DND-41 (cell line): ENCODE measurements around the gene KIAA1549.

ENCODE experiments used
- CTCF ChIP-seq: IDR thresholded peaks from 2 replicates; pipeline ENCODE4 v1.5.1; 2012; ENCODE audit warnings: borderline replicate concordance, low read length, moderate library complexity, mild to moderate bottlenecking; ENCODE audit not compliant: poor library complexity, severe bottlenecking; ENCODE audit errors: extremely low read depth
- EZH2 ChIP-seq: IDR thresholded peaks from 3 replicates; pipeline ENCODE4 v1.6.1; 2012; ENCODE audit warnings: borderline replicate concordance, low read depth, mild to moderate bottlenecking, moderate library complexity, low read length, inconsistent platforms; ENCODE audit not compliant: severe bottlenecking

DNA sequence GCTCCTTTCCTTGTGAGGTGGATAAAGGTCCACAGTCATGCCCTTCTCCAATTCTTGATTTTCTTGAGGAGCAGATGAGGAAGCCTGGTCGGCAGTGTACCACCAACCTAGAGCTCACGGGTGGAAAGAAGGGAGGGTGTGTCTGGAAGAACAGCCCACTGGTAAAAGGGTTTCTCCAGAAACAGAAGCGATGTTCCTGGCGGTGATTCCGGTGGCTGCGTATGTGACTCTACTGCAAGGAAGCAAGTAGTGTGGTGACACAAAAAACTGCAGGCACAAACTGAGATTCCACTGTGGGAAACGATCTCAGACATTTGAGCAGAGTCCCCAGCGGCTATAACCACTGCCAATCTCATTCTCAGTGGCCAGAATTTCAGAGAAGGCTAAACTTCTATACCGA, 117.3 kb downstream of the KIAA1549 start:
- TF ChIP-seq CTCF (no peak), EZH2 (no peak)
